T-helper 17 cell (primary cell): ENCODE results near the gene SLC25A11. TPM values are rescaled to one million over a fixed set of nuclear protein-coding genes. Genes with fewer than 3 reads are reported as not detected.

ENCODE experiments used
- total RNA-seq, 4 donors: library from RNA in 2 of 4; stranded (reverse) in 2 of 4; gene quantifications; one replicate each; pipeline ENCODE4 v1.2.3 and lab custom pipeline; 2022 to 2026

The SLC25A11 gene
- total RNA-seq, 2 donors from 2014 or later = 26.2 to 26.4 TPM

Other genes with a start within 250 kb of the SLC25A11 start
- 10 to 100 TPM; 38.0 to 44.9 TPM for gene PELP1, start 235.9 kb downstream of the SLC25A11 start, total RNA-seq
- gene ARRB2, start 229.4 kb downstream of the SLC25A11 start, total RNA-seq = 100 to 1,000 TPM; 220 to 255 TPM
- gene MED11, start 208.6 kb downstream of the SLC25A11 start, total RNA-seq = 1 to 10 TPM; 5.9 to 9.3 TPM
- 1 to 10 TPM; 1.0 to 1.6 TPM for gene ZMYND15, start 200.2 kb downstream of the SLC25A11 start, total RNA-seq
- 10 to 100 TPM; 10.3 to 15.3 TPM for gene CXCL16, start 200.1 kb downstream of the SLC25A11 start, total RNA-seq
- gene TM4SF5, start 168.2 kb downstream of the SLC25A11 start, total RNA-seq = not detected
- not detected for gene VMO1, start 153.7 kb downstream of the SLC25A11 start, total RNA-seq
- gene GLTPD2, start 151.1 kb downstream of the SLC25A11 start, total RNA-seq = under 1 TPM in 1 of 2 donors, not detected in 1; 0.34 TPM
- gene PSMB6, start 143.9 kb downstream of the SLC25A11 start, total RNA-seq = 10 to 100 TPM; 54.3 to 59.7 TPM
- 10 to 100 TPM; 30.6 to 32.8 TPM for gene PLD2, start 132.9 kb downstream of the SLC25A11 start, total RNA-seq
- gene MINK1, start 106.7 kb downstream of the SLC25A11 start, total RNA-seq = 100 to 1,000 TPM; 188 to 263 TPM
- gene C17orf107, start 40.5 kb downstream of the SLC25A11 start, total RNA-seq = 10 to 100 TPM; 10.7 to 12.8 TPM
- 1 to 10 TPM; 1.1 to 1.6 TPM for gene CHRNE, start 36.9 kb downstream of the SLC25A11 start, total RNA-seq
- 10 to 100 TPM in 1 of 2 donors, 1 to 10 TPM in 1; 1.6 to 22.9 TPM for gene GP1BA, start 7.8 kb downstream of the SLC25A11 start, total RNA-seq
- 10 to 100 TPM; 95.5 to 99.0 TPM for gene RNF167, start 222 bp upstream of the SLC25A11 start, total RNA-seq
- 100 to 1,000 TPM; 686 to 710 TPM for gene PFN1, start 8.5 kb upstream of the SLC25A11 start, total RNA-seq
- 10 to 100 TPM; 17.2 to 17.6 TPM for gene ENO3, start 11.1 kb upstream of the SLC25A11 start, total RNA-seq
- gene SPAG7, start 27.8 kb upstream of the SLC25A11 start, total RNA-seq = 10 to 100 TPM; 39.0 to 48.4 TPM
- gene CAMTA2, start 47.6 kb upstream of the SLC25A11 start, total RNA-seq = 10 to 100 TPM; 59.9 to 63.5 TPM
- gene INCA1, start 57.5 kb upstream of the SLC25A11 start, total RNA-seq = not detected
- 10 to 100 TPM; 15.4 to 19.3 TPM for gene KIF1C, start 57.9 kb upstream of the SLC25A11 start, total RNA-seq
- under 1 TPM in 1 of 2 donors, not detected in 1; 0.12 TPM for gene SLC52A1, start 95.4 kb upstream of the SLC25A11 start, total RNA-seq
- gene ZFP3, start 138.4 kb upstream of the SLC25A11 start, total RNA-seq = 1 to 10 TPM; 2.5 to 3.6 TPM
- gene ZNF232, start 171.8 kb upstream of the SLC25A11 start, total RNA-seq = 1 to 10 TPM; 3.4 to 4.1 TPM
- gene USP6, start 176.0 kb upstream of the SLC25A11 start, total RNA-seq = under 1 TPM; 0.05 to 0.13 TPM